ENCODE results near the gene DDX18.
"Not testable (repeated sequence)": the region's sequence is repeated elsewhere in the genome, so short reads cannot be mapped to it uniquely, and the experiment has no call there.

DDX18 gene

DNA sequence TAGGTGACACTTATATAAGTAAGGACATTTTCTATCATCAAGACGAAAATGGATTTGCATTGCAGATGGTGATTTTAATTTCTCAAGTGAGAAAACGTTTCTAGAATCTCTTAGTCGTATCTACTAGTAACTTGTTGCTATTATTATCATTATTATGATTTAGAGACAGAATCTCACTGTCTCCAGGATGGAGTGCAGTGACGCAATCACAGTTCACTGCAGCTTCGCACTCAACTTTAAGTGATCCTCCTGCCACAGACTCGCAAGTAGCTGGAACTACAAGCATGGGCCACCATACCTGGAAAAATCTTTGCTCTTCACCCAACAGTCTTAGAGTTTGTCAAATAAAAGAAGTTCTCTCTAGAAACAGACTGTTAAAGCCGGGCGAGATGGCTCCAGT, 37.6 kb upstream of the DDX18 start:
- CTCF ChIA-PET = interaction anchor here (1.4 kb wide), 1 partner anchor 9 kb away, joined by 6 read pairs; no protein-coding TSS in a partner anchor
- no peak overlapping the region for H3K4me3 ChIP-seq (ENCODE audit: low read depth, low read length)
- DNase-seq (ENCODE audit: low read depth, low spot score) = no peak
- POLR2A ChIA-PET = no interaction called here
- TF ChIP-seq, protein P1, sequence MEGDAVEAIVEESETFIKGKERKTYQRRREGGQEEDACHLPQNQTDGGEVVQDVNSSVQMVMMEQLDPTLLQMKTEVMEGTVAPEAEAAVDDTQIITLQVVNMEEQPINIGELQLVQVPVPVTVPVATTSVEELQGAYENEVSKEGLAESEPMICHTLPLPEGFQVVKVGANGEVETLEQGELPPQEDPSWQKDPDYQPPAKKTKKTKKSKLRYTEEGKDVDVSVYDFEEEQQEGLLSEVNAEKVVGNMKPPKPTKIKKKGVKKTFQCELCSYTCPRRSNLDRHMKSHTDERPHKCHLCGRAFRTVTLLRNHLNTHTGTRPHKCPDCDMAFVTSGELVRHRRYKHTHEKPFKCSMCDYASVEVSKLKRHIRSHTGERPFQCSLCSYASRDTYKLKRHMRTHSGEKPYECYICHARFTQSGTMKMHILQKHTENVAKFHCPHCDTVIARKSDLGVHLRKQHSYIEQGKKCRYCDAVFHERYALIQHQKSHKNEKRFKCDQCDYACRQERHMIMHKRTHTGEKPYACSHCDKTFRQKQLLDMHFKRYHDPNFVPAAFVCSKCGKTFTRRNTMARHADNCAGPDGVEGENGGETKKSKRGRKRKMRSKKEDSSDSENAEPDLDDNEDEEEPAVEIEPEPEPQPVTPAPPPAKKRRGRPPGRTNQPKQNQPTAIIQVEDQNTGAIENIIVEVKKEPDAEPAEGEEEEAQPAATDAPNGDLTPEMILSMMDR (IDR thresholded peaks at IDR 0.05; ENCODE audit: insufficient read depth, low read length, missing control alignments) = no peak

DNA sequence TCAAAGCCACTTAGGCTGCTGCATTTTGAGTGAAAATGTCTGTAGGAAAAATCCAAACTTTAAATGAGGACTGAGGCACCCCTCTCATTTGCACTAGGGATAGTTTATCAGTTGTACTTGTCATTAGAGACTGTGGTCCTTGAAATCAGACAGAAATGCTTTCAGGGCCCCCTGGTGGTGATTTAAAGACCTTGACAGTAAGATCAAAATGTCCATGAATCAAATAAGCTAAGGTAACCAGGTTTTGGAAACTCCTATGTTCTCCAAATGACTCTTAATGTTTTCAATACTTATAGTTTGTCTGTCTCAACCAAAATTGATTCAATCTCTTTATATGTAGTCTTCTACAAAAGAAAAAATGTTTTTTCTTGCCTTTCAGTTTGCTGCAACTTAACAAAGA, 28.8 kb upstream of the DDX18 start:
- ChIA-PET POLR2A (no interaction called here), CTCF (interaction anchor here (1.0 to 2.2 kb wide), 6 partner anchors 9 to 59 kb away, joined by 3 to 11 read pairs (median 6); no protein-coding TSS in a partner anchor)
- TF ChIP-seq, protein P1 (IDR thresholded peaks at IDR 0.05; ENCODE audit: insufficient read depth, low read length, missing control alignments) = peak; percentile 53
- H3K4me3 ChIP-seq (ENCODE audit: low read depth, low read length) = no peak overlapping the region
- no peak for DNase-seq (ENCODE audit: low read depth, low spot score)

DNA sequence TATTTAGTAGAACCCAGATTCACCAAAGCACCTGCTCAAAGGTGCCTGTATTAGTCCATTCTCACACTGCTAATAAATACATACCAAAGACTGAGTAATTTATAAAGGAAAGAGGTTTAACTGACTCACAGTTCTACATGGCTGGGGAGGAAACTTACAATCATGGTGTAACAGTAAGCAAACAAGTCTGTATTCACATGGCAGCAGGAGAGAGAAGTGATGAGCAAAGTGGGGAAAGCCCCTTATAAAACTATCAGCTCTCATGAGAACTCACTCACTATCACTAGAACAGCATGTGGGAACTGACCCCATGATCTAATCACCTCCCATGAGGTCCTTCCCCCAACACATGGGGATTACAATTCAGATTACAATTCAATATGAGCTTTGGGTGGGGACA, 28.0 kb upstream of the DDX18 start:
- H3K4me3 ChIP-seq (ENCODE audit: low read depth, low read length) = no peak overlapping the region
- TF ChIP-seq, protein P1 (IDR thresholded peaks at IDR 0.05; ENCODE audit: insufficient read depth, low read length, missing control alignments) = no peak
- POLR2A ChIA-PET = no interaction called here
- CTCF ChIA-PET = interaction anchor here (1.0 to 2.2 kb wide), 8 partner anchors 9 to 60 kb away, joined by 3 to 11 read pairs (median 6); partner anchors contain the start of gene DDX18
- no peak for DNase-seq (ENCODE audit: low read depth, low spot score)

DNA sequence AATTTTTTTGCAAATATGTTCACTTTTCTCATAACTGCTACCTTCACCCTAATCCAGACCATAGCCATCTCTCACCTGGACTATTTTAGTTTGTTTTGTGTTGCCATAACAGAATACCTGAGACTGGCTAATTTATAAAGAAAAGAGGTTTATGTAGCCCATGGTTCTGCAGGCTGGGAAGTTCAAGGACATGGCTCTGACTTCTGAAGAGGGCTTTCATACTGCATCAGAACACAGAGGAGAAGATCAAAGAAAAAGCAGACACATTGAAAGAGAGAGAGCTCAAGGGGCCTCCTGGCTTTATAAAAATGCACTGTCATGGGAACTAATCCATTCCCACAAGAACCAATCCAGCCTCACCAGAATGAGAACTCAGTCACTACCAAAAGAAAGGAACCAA, 25.0 kb upstream of the DDX18 start:
- POLR2A ChIA-PET = no interaction called here
- CTCF ChIA-PET = interaction anchor here (3.1 kb wide), 1 partner anchor 25 kb away, joined by 17 read pairs; the partner anchor contains the start of gene DDX18
- DNase-seq (ENCODE audit: low read depth, low spot score) = no peak
- TF ChIP-seq, protein P1 (IDR thresholded peaks at IDR 0.05; ENCODE audit: insufficient read depth, low read length, missing control alignments) = no peak
- no peak overlapping the region for H3K4me3 ChIP-seq (ENCODE audit: low read depth, low read length)

DNA sequence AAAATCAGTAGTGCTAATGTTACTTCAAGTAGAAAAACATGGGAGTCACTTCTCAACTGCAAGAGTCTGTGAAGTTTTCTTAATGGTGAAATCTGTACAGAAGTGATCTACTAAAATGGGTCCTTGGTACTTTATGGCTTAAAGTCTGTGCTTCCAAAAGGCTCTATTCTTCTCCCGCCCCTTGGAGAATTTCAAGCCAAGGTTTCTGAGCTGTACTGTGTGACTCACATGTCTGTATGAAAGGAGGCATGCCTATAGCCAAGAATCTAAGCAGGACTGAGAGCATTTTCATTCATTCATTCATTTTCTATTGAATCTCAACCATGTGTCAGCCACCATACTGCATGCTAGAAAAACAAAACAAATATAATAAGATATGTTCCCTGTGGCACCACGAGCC, 19.8 kb upstream of the DDX18 start:
- ChIA-PET POLR2A (interaction anchor here (0.7 kb wide), 1 partner anchor 20 kb away, joined by 3 read pairs; the partner anchor contains the start of gene DDX18), CTCF (interaction anchor here (0.8 to 2.4 kb wide), 3 partner anchors 9 to 19 kb away, joined by 3 to 13 read pairs (median 11); partner anchors contain the start of gene DDX18)
- TF ChIP-seq, protein P1 (IDR thresholded peaks at IDR 0.05; ENCODE audit: insufficient read depth, low read length, missing control alignments) = no peak
- H3K4me3 ChIP-seq (ENCODE audit: low read depth, low read length) = no peak overlapping the region
- DNase-seq (ENCODE audit: low read depth, low spot score) = no peak

DNA sequence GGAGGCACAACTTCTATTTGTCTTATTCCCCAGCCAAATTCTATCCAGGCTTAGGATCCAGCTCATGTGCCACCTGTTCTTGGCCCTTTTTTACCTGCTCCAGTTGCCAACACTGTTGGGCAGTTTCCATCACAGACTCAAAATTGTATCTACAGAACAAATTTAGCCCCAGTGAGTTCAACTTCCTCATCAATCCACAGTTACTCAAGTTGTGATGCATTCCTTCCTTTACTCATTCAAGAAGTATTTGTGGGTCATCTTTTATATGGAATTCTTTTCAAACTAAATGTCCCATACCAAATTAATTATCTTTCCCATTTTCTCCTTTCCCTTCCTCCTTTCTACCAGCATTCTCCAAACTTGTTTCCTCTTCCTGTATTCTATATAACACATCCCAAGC, 12.7 kb upstream of the DDX18 start:
- CTCF ChIA-PET = interaction anchor here (1.9 to 3.0 kb wide), 2 partner anchors 12 to 202 kb away, joined by 6 to 36 read pairs; partner anchors contain the start of gene DDX18
- TF ChIP-seq, protein P1 (IDR thresholded peaks at IDR 0.05; ENCODE audit: insufficient read depth, low read length, missing control alignments) = no peak
- POLR2A ChIA-PET = no interaction called here
- no peak overlapping the region for H3K4me3 ChIP-seq (ENCODE audit: low read depth, low read length)
- DNase-seq (ENCODE audit: low read depth, low spot score) = no peak

DNA sequence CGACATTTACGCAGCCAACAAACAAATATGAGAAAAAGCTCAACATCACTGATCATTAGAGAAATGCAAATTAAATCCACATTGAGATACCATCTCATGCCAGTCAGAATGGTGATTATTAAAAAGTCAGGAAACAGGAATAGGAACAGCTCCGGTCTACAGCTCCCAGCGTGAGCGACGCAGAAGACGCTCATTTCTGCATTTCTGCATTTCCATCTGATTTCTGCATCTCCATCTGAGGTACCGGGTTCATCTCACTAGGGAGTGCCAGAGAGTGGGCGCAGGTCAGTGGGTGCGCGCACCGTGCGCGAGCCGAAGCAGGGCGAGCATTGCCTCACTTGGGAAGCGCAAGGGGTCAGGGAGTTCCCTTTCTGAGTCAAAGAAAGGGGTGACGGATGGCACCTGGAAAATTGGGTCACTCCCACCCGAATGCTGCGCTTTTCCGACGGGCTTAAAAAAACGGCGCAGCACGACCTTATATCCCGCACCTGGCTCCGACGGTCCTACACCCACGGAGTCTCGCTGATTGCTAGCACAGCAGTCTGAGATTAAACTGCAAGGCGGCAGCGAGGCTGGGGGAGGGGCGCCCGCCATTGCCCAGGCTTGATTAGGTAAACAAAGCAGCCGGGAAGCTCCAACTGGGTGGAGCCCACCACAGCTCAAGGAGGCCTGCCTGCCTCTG, 10.7 kb upstream of the DDX18 start:
- H3K4me3 ChIP-seq (ENCODE audit: low read depth, low read length); DNase-seq (ENCODE audit: low read depth, low spot score); POLR2A ChIA-PET: not testable (repeated sequence)
- CTCF ChIA-PET = interaction anchor here (1.9 to 3.0 kb wide), 2 partner anchors 10 to 200 kb away, joined by 6 to 36 read pairs; partner anchors contain the start of gene DDX18

Data from AG04449 (cell line).